ENCODE data around the gene UBE2O. TPM values are rescaled to one million over a fixed set of nuclear protein-coding genes. Genes with fewer than 3 reads are reported as not detected.

UBE2O gene
- total RNA-seq, 6 donors from 2014 or later, result 20.5 to 55.5 (median 27.7) TPM

DNA sequence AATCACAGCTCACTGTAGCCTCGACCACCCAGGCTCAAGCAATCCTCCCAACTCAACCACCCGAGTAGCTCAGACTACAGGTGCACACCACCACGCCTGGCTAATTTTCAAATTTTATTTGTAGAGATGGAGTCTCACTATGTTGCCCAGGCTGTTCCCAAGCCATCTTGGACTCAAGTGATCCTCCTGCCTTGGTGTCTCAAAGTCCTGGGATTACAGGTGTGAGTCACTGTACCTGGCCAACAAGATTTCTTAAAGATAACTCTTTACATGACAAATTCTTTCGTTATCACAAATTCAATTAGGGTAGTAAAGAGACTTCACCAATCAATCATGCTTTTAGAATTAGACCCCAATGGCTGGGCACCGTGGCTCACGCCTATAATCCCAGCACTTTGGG lies 111.7 kb downstream of the UBE2O start:
- ATAC-seq (ENCODE audit: low FRiP score in 2 of 2) (no peak), DNase-seq (no peak)
- Histone ChIP-seq H3K9me3 (no peaks in the 10 kb centered on the region), H3K4me3 (no peak overlapping the region), H3K27me3 (no peaks in the 10 kb centered on the region), H3K27ac (no peak overlapping the region), H3K36me3 (peaks cover 0 to 49% (median 32%) of the 10 kb centered on the region in 4 donors), H3K4me1 (no peaks in the 10 kb centered on the region)
- 96% methylated on average over 6 of the region's 6 CpGs for WGBS, 2 donors
- TF ChIP-seq POLR2A (IDR thresholded peaks at IDR 0.05) (no peak), EP300 (IDR thresholded peaks at IDR 0.05) (no peak), POLR2AphosphoS5 (IDR thresholded peaks at IDR 0.05) (no peak)
- TF ChIP-seq, protein P1, sequence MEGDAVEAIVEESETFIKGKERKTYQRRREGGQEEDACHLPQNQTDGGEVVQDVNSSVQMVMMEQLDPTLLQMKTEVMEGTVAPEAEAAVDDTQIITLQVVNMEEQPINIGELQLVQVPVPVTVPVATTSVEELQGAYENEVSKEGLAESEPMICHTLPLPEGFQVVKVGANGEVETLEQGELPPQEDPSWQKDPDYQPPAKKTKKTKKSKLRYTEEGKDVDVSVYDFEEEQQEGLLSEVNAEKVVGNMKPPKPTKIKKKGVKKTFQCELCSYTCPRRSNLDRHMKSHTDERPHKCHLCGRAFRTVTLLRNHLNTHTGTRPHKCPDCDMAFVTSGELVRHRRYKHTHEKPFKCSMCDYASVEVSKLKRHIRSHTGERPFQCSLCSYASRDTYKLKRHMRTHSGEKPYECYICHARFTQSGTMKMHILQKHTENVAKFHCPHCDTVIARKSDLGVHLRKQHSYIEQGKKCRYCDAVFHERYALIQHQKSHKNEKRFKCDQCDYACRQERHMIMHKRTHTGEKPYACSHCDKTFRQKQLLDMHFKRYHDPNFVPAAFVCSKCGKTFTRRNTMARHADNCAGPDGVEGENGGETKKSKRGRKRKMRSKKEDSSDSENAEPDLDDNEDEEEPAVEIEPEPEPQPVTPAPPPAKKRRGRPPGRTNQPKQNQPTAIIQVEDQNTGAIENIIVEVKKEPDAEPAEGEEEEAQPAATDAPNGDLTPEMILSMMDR (IDR thresholded peaks at IDR 0.05), result no peak

Other genes with a start within 250 kb of the UBE2O start
- gene RNF157, start 212.7 kb downstream of the UBE2O start, total RNA-seq, result 10 to 100 TPM in 1 of 6 donors, 1 to 10 TPM in 5; 1.1 to 14.7 (median 2.5) TPM
- 10 to 100 TPM in 5 of 6 donors, 1 to 10 TPM in 1; 8.4 to 74.9 (median 26.8) TPM for gene UBALD2, start 187.8 kb downstream of the UBE2O start, total RNA-seq
- gene QRICH2, start 144.9 kb downstream of the UBE2O start, total RNA-seq, result 1 to 10 TPM; 1.7 to 9.4 (median 2.8) TPM
- 100 to 1,000 TPM in 1 of 6 donors, 10 to 100 TPM in 5; 37.3 to 172 (median 59.2) TPM for gene PRPSAP1, start 99.2 kb downstream of the UBE2O start, total RNA-seq
- 10 to 100 TPM in 3 of 6 donors, 1 to 10 TPM in 3; 5.5 to 16.6 (median 9.5) TPM for gene SPHK1, start 68.5 kb downstream of the UBE2O start, total RNA-seq
- not detected for gene AANAT, start 14.5 kb upstream of the UBE2O start, total RNA-seq
- 100 to 1,000 TPM in 2 of 6 donors, 10 to 100 TPM in 4; 34.3 to 137 (median 47.6) TPM for gene RHBDF2, start 48.3 kb upstream of the UBE2O start, total RNA-seq
- gene CYGB, start 84.6 kb upstream of the UBE2O start, total RNA-seq, result 10 to 100 TPM in 5 of 6 donors, 1 to 10 TPM in 1; 6.4 to 33.9 (median 16.6) TPM
- 10 to 100 TPM in 1 of 6 donors, 1 to 10 TPM in 4, not detected in 1; 3.0 to 13.9 (median 7.2) TPM for gene PRCD, start 86.9 kb upstream of the UBE2O start, total RNA-seq
- 10 to 100 TPM; 24.4 to 63.5 (median 39.8) TPM for gene ST6GALNAC2, start 132.7 kb upstream of the UBE2O start, total RNA-seq
- gene ST6GALNAC1, start 190.6 kb upstream of the UBE2O start, total RNA-seq, result 10 to 100 TPM in 4 of 6 donors, 1 to 10 TPM in 2; 8.3 to 20.4 (median 19.1) TPM

Data from upper lobe of left lung (tissue), 6 donors.